SIG-M5 treated with dmso at 0.1 percent for 504 hours (cell line): ENCODE data around the gene RPUSD4.

Experiments
- DNase-seq: peaks from one replicate; lab custom pipeline; 2025; ENCODE audit not compliant: unreplicated experiment; lab: John Stamatoyannopoulos, UW

RPUSD4 gene

GRCh38 chr11:126159719-126160344, 51.6 kb downstream of the RPUSD4 start:
- DNase-seq = no peak

- no peak for DNase-seq
These were observed 53.2 kb downstream of the RPUSD4 start for GRCh38 chr11:126158054-126158791.

DNA sequence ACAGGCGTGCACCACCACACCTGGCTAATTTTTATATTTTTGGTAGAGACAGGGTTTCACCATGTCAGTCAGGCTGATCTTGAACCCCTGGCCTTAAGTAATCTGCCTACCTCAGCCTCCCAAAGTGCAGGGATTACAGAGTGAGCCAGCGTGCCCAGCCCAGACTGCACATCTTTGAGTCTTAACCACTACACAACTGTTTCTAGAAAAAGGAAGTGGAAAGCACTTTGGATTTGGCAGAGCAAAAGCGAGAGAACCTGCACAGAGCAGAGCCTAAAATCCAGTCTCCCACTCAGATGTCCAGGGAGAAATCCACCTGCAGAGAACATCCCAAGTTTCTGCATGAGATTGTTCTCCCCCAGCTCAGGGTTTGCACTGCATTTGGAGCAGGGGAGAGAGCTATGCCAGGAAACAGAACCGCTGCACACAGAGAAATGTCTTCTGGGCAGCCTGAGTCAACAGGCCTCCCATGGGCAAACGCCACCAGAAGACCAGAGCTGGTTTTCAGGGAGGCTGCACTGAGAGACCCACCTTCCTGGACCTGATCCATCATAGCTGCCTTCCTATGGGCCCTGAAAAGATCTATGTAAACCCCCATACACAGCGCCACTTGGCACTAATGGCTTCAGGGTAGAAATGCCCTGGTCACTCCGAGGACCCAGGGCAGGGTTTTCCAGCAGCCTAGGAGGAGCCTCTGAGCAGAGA, 54.0 kb downstream of the RPUSD4 start:
- DNase-seq = no peak

DNA sequence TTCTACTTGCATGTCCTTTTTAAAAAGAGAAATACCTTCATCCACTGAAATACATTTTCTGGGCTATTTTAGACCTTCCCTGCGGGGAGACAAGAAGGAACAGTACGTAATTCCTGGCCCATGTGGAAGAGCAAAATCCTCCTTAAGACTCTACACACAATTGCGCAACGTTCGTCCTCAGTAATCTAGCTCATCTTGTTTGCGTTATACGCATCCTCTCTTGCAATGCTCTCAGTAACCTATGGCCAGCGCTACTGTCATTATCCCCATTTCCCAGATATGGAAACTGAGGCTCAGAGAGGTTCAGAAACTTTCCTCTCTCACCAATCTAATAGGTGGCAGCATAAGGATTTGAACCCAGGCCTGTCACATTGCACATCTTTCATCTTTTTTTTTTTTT, 54.6 kb downstream of the RPUSD4 start:
- DNase-seq = no peak

- no peak for DNase-seq
These were observed 55.9 kb downstream of the RPUSD4 start for GRCh38 chr11:126155402-126156187.

DNA sequence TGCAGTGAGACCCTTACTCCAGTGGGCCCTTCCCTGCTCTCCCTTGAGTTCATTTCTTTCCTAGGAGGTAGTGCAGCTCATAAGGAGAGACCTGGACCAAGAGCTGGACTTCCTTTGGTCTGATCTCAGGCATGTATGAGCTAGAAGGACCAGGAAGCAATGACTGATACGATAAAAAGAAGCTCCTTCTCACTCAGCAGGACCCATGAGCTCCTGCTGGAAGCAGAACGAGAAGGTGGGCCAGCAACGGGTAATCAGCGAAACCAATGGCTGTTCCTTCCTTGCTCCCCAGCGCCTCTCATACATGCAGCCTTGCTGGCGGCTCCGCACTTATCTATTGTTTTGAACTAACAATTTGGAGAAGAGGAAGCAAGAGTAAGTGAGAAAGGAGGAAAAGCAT, 56.8 kb downstream of the RPUSD4 start:
- DNase-seq = no peak

GRCh38 chr11:126153972-126154371, 57.5 kb downstream of the RPUSD4 start:
- no peak for DNase-seq

DNA sequence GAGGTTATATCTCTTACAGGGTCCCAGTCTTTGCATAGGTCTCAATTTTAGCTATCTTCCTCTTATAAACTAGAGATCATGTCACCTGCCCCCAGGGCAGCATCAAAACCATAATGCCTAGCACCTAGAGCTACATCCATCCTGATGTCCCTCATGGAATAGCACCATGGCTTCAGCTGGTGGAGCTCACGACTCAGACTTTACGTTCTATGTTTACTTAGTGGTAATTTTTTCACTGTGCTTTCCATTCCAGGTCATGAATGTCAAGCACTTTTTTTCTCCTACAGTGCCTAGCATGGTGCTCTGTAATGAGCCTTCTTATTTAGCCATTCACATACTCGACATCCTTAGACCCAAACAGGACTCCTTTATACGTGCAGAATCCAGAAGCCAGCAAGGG, 58.4 kb downstream of the RPUSD4 start:
- DNase-seq = no peak

GRCh38 chr11:126152586-126152985, 58.9 kb downstream of the RPUSD4 start:
- no peak for DNase-seq

DNA sequence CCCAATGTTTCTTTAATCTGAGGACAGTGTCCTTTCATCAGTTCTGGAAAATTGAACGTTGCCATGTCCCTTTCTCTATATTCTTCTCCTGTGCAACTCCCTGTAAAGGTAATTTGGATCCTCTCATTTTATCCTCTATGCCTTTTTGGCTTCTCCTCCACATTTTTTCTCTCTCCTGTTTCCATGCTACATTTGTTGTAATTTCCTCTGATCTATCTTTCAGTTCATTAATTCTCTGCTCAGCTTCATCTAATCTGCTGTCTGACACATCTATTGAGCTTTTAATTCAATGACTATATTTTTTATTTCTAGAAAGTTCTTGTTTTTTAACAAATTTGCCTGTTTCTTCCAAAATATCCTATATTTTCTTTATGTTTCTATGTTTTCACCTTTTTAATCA, 59.3 kb downstream of the RPUSD4 start:
- DNase-seq = no peak
